HepG2 (cell line): ENCODE measurements around the gene ATP11A. TPM values are rescaled to one million over a fixed set of nuclear protein-coding genes. Genes with fewer than 3 reads are reported as not detected.

Source experiments
- ARNTL ChIP-seq: sonication (generic); formaldehyde crosslinking; IDR thresholded peaks from 2 replicates; pipeline ENCODE4 v1.4.0; 2020; ENCODE audit warnings: mild to moderate bottlenecking, missing genetic modification reagents
- DNMT3B ChIP-seq: conservative IDR thresholded peaks from 2 replicates; pipeline ENCODE4 v1.6.1; 2016; ENCODE audit warnings: missing biosample characterization, control low read depth
- ERF ChIP-seq: IDR thresholded peaks from 2 replicates; pipeline ENCODE4 v1.6.1; 2018; ENCODE audit warnings: missing biosample characterization, missing genetic modification reagents
- IKZF4 ChIP-seq: sonication (generic); formaldehyde crosslinking; IDR thresholded peaks from 2 replicates; pipeline ENCODE4 v1.5.1; 2020; ENCODE audit warnings: borderline replicate concordance, mild to moderate bottlenecking, low read depth, missing genetic modification reagents; ENCODE audit errors: not compliant biosample characterization
- KLF12 ChIP-seq: sonication (generic); formaldehyde crosslinking; IDR thresholded peaks from 2 replicates; pipeline ENCODE4 v1.4.0; 2020; ENCODE audit warnings: missing genetic modification reagents, borderline replicate concordance
- MBNL3 ChIP-seq: fragments of 250-450 bp; sonication (Bioruptor Pico); conservative IDR thresholded peaks from 2 replicates; pipeline ENCODE4 v1.8.0; 2022; ENCODE audit warnings: mild to moderate bottlenecking, inconsistent platforms
- NCOR1 ChIP-seq: fragments of 200-600 bp; sonication (generic); IDR thresholded peaks from 2 replicates; pipeline ENCODE4 v1.7.0; 2017; ENCODE audit warnings: antibody characterized with exemption, low read length, borderline replicate concordance
- SMYD3 ChIP-seq: sonication (generic); formaldehyde crosslinking; IDR thresholded peaks from 2 replicates; pipeline ENCODE4 v1.8.1; 2023; ENCODE audit warnings: mild to moderate bottlenecking, missing genetic modification reagents
- SYNCRIP ChIP-seq: fragments of 200-400 bp; formaldehyde crosslinking; IDR thresholded peaks from 2 replicates; pipeline ENCODE4 v1.6.1; 2018; ENCODE audit warnings: mild to moderate bottlenecking, low read depth, low read length; ENCODE audit not compliant: insufficient read depth
- TBX2 ChIP-seq: sonication (generic); formaldehyde crosslinking; IDR thresholded peaks from 2 replicates; pipeline ENCODE4 v1.5.0; 2020; ENCODE audit warnings: missing genetic modification reagents, mild to moderate bottlenecking, borderline replicate concordance
- ZMYM3 ChIP-seq: sonication (generic); formaldehyde crosslinking; IDR thresholded peaks from 2 replicates; pipeline ENCODE4 v1.5.1; 2020; ENCODE audit warnings: mild to moderate bottlenecking, missing genetic modification reagents
- ZNF317 ChIP-seq: sonication (generic); formaldehyde crosslinking; IDR thresholded peaks from 2 replicates; pipeline ENCODE4 v1.5.0; 2020; ENCODE audit warnings: mild to moderate bottlenecking, missing genetic modification reagents
- ZNF550 ChIP-seq: sonication (generic); formaldehyde crosslinking; IDR thresholded peaks from 2 replicates; pipeline ENCODE4 v1.4.0; 2020; ENCODE audit warnings: mild to moderate bottlenecking, missing genetic modification reagents, borderline replicate concordance
- ZNF572 ChIP-seq: sonication (generic); formaldehyde crosslinking; IDR thresholded peaks from 2 replicates; pipeline ENCODE4 v1.5.1; 2020; ENCODE audit warnings: mild to moderate bottlenecking, missing genetic modification reagents
- ZNF879 ChIP-seq: sonication (generic); formaldehyde crosslinking; IDR thresholded peaks from 2 replicates; pipeline ENCODE4 v1.8.1; 2023; ENCODE audit warnings: missing genetic modification reagents
- polyA plus RNA-seq, 8 experiments: library from polyadenylated mRNA; depleted of rRNA in 3 of 8; stranded (reverse) in 7 of 8; unstranded in 1 of 8; fragments of >200 nt; fragmentation: Illumina TruSeq in 4 of 8; extraction: Trizol in 4 of 8; gene quantifications; 2 replicates each; pipeline versions ENCODE4 v1.2.1 to v1.2.3, GENCODE V29; 2011 to 2016; ENCODE audit warnings: low read depth in 4 of 8, missing spikeins in 1 of 8, mixed read lengths in 1 of 8; ENCODE audit not compliant: insufficient read depth in 1 of 8
- total RNA-seq, 5 experiments: library from RNA; depleted of rRNA; stranded (reverse); fragments of >200 nt; fragmentation: Illumina TruSeq; extraction: Trizol; gene quantifications; 2 replicates each; pipeline ENCODE4 v1.2.3, GENCODE V29; 2016; ENCODE audit warnings: low read depth in 1 of 5
- TF ChIP-seq, protein P1 (sequence below): sonication (generic); formaldehyde crosslinking; IDR thresholded peaks from 2 replicates; pipeline ENCODE4 v1.4.0; 2020; ENCODE audit warnings: missing genetic modification reagents
- TF ChIP-seq, protein P2 (sequence below): sonication (generic); formaldehyde crosslinking; IDR thresholded peaks from 2 replicates; pipeline ENCODE4 v1.8.0; 2022; ENCODE audit warnings: missing genetic modification reagents, mild to moderate bottlenecking, inconsistent platforms, borderline replicate concordance
- TF ChIP-seq, protein P3 (sequence below): sonication (generic); formaldehyde crosslinking; conservative IDR thresholded peaks from 2 replicates; pipeline ENCODE4 v1.8.0; 2022; ENCODE audit warnings: low read depth, missing genetic modification reagents
- TF ChIP-seq, protein P4 (sequence below): IDR thresholded peaks from 2 replicates; pipeline ENCODE4 v1.6.1; 2016; ENCODE audit warnings: missing biosample characterization, missing genetic modification reagents, low read depth
- TF ChIP-seq, protein P5 (sequence below): IDR thresholded peaks from 2 replicates; pipeline ENCODE4 v1.6.1; 2016; ENCODE audit warnings: mild to moderate bottlenecking, missing biosample characterization, missing genetic modification reagents
- TF ChIP-seq, protein P6 (sequence below): sonication (generic); formaldehyde crosslinking; conservative IDR thresholded peaks from 2 replicates; pipeline ENCODE4 v1.4.0; 2020; ENCODE audit warnings: missing genetic modification reagents

Gene ATP11A
- total and polyA plus RNA-seq, 2 of the 13 experiments (the other 11 are each of a cell fraction or from before 2014, with no cell fraction given), result 18.4 to 20.1 TPM

DNA sequence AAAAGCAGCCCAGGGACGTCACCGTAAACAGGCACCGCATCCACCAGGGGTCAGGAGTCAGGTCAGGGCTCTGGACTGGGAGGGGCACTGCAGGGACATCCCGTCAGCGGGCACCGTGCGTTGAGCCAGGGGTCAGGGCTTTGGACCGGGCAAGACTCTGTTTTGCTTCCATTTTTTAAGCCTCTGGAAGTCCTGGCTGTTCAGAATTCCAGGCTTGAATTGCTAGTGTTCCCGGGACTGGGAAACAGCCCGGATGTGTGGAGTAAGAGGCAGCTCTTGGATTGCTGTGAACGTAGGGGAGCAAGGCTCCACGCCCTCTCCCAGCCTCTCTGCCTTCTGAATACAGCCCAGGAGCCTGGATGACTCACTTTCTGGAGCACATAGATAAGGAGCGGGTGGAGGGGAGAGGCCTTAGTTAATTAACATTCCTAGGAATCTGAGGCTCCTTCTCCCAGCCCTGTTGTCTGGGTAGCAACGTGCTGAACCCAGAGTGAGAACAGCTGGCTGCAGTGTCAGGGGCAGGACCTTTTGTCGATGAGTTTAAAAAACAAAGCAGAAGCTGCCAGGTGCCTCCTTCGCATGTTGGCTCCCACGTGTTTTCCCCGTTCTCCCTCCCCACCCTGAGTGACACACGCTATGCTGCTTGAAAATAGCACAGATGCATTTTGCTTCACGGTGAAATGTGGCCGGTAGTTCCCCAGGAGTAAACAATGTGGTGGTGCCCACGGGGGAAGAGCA is 21.9 kb downstream of the ATP11A start (continued):
- no peak for TF ChIP-seq IKZF4 (CRISPR knock-in tag)
- no peak; the same call in 1 of the 2 replicates for TF ChIP-seq ZNF879 (CRISPR knock-in tag)
- TF ChIP-seq ZNF317 (CRISPR knock-in tag), result no peak
- no peak for TF ChIP-seq SMYD3 (CRISPR knock-in tag)
- TF ChIP-seq, protein P1, sequence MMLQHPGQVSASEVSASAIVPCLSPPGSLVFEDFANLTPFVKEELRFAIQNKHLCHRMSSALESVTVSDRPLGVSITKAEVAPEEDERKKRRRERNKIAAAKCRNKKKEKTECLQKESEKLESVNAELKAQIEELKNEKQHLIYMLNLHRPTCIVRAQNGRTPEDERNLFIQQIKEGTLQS, result no peak
- TF ChIP-seq ZNF550 (CRISPR knock-in tag), result no peak
- TF ChIP-seq, protein P2, sequence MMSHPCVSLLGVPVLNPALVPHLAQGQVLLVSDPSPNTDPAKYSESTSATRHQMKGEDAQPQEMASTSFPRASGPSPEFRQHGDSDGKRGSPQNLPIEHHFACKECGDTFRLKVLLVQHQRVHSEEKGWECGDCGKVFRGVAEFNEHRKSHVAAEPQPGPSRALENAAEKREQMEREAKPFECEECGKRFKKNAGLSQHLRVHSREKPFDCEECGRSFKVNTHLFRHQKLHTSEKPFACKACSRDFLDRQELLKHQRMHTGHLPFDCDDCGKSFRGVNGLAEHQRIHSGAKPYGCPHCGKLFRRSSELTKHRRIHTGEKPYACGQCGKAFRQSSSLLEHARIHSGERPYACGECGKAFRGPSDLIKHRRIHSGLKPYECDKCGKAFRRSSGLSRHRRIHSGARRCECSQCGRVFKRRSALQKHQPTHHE, result no peak
- TF ChIP-seq, protein P3, sequence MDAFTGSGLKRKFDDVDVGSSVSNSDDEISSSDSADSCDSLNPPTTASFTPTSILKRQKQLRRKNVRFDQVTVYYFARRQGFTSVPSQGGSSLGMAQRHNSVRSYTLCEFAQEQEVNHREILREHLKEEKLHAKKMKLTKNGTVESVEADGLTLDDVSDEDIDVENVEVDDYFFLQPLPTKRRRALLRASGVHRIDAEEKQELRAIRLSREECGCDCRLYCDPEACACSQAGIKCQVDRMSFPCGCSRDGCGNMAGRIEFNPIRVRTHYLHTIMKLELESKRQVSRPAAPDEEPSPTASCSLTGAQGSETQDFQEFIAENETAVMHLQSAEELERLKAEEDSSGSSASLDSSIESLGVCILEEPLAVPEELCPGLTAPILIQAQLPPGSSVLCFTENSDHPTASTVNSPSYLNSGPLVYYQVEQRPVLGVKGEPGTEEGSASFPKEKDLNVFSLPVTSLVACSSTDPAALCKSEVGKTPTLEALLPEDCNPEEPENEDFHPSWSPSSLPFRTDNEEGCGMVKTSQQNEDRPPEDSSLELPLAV (CRISPR knock-in tag), result no peak
- TF ChIP-seq, protein P4, sequence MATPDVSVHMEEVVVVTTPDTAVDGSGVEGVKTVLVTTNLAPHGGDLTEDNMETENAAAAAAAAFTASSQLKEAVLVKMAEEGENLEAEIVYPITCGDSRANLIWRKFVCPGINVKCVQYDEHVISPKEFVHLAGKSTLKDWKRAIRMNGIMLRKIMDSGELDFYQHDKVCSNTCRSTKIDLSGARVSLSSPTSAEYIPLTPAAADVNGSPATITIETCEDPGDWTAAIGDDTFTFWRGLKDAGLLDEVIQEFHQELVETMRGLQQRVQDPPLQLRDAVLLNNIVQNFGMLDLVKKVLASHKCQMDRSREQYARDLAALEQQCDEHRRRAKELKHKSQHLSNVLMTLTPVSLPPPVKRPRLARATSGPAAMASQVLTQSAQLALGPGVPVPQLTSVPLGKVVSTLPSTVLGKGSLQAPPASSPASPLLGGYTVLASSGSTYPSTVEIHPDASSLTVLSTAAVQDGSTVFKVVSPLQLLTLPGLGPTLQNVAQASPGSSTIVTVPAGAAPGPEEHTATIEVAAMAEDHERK (CRISPR knock-in tag), result no peak
- no peak; the same call in 1 of the 2 replicates for TF ChIP-seq TBX2 (CRISPR knock-in tag)
- TF ChIP-seq NCOR1, result no peak
- peak; percentile 76; the same call in 1 of the 2 replicates for TF ChIP-seq ERF (CRISPR knock-in tag)
- 0 out of 2 replicates have a peak, but pooled peaks have one; percentile 40 for TF ChIP-seq ZNF572 (CRISPR knock-in tag)
- TF ChIP-seq ZMYM3, result no peak
- TF ChIP-seq, protein P5, sequence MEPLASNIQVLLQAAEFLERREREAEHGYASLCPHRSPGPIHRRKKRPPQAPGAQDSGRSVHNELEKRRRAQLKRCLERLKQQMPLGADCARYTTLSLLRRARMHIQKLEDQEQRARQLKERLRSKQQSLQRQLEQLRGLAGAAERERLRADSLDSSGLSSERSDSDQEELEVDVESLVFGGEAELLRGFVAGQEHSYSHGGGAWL (CRISPR knock-in tag), result 0 out of 2 replicates have a peak, but pooled peaks have one; percentile 1
- TF ChIP-seq DNMT3B (CRISPR knock-in tag), result no peak
- TF ChIP-seq SYNCRIP, result no peak
- TF ChIP-seq, protein P6, sequence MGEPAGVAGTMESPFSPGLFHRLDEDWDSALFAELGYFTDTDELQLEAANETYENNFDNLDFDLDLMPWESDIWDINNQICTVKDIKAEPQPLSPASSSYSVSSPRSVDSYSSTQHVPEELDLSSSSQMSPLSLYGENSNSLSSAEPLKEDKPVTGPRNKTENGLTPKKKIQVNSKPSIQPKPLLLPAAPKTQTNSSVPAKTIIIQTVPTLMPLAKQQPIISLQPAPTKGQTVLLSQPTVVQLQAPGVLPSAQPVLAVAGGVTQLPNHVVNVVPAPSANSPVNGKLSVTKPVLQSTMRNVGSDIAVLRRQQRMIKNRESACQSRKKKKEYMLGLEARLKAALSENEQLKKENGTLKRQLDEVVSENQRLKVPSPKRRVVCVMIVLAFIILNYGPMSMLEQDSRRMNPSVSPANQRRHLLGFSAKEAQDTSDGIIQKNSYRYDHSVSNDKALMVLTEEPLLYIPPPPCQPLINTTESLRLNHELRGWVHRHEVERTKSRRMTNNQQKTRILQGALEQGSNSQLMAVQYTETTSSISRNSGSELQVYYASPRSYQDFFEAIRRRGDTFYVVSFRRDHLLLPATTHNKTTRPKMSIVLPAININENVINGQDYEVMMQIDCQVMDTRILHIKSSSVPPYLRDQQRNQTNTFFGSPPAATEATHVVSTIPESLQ (CRISPR knock-in tag), result no peak
- TF ChIP-seq KLF12 (CRISPR knock-in tag), result no peak
- no peak for TF ChIP-seq MBNL3 (CRISPR knock-in tag)
- no peak for TF ChIP-seq ARNTL
